IPS-15b (cell line): ENCODE measurements around the gene WNT7B.

ENCODE experiments used
- H3K27me3 ChIP-seq: one replicate; pipeline ENCODE4 v1.6.1; 2013; ENCODE audit warnings: low read length; ENCODE audit not compliant: control insufficient read depth, insufficient read depth
- H3K36me3 ChIP-seq: one replicate; pipeline ENCODE4 v1.6.1; 2013; ENCODE audit warnings: low read length; ENCODE audit not compliant: control insufficient read depth, insufficient read depth
- H3K4me1 ChIP-seq: one replicate; pipeline ENCODE4 v1.6.1; 2013; ENCODE audit warnings: mild to moderate bottlenecking, low read length; ENCODE audit not compliant: control insufficient read depth, insufficient read depth
- H3K4me3 ChIP-seq: one replicate; pipeline ENCODE4 v1.5.1; 2013; ENCODE audit warnings: low read depth, low read length
- H3K9ac ChIP-seq: one replicate; pipeline ENCODE4 v1.6.1; 2013; ENCODE audit warnings: low read depth, mild to moderate bottlenecking, low read length
- H3K9me3 ChIP-seq: one replicate; pipeline ENCODE4 v1.6.1; 2013; ENCODE audit warnings: mild to moderate bottlenecking, low read length; ENCODE audit not compliant: control insufficient read depth, insufficient read depth

Gene WNT7B

DNA sequence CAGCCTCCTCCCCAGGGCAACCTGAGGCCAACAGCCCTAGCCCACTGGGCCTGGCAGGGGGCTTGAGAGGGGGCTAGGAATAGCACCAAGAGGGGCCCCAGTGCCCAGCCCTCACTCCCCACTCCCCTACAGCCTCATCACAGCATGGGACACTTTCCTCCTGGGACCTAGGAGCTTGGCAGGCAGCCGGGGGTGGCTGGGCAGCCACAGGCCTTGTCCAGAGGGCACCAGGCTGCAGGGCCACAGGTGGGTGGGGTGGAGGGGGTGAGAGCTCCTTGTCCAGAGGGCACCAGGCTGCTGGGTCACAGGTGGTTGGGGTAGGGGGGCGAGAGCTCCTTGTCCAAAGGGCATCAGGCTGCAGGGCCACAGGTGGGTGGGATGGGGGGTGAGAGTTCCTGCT is 61.8 kb downstream of the WNT7B start:
- no peak overlapping the region for H3K4me3 ChIP-seq
- H3K36me3 ChIP-seq = no peaks in the 10 kb centered on the region
- H3K9me3 ChIP-seq = no peaks in the 10 kb centered on the region
- H3K4me1 ChIP-seq = no peaks in the 10 kb centered on the region
- H3K9ac ChIP-seq = no peak overlapping the region
- no peaks in the 10 kb centered on the region for H3K27me3 ChIP-seq

DNA sequence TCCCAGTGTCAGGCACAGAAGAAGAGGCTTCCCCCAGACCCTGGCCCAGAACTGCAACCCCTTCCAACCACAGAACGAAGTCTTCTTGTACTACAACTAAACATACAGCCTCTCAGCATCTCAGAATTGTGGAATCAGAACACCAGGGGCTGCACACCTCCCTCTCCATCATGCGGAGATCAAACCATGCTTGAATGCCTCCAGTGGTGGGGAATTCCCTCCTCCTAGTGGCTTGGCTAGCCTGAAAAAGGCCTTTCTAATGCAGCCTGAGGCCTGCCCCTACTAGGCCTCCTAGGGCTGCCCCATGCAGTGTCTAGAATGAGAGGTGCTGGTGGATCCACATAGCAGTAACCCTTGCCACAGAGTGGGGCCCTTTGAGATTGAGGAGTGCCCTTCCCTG is 62.7 kb downstream of the WNT7B start:
- Histone ChIP-seq H3K27me3 (no peaks in the 10 kb centered on the region), H3K4me1 (no peaks in the 10 kb centered on the region), H3K9me3 (no peaks in the 10 kb centered on the region), H3K4me3 (no peak overlapping the region), H3K36me3 (no peaks in the 10 kb centered on the region), H3K9ac (no peak overlapping the region)

DNA sequence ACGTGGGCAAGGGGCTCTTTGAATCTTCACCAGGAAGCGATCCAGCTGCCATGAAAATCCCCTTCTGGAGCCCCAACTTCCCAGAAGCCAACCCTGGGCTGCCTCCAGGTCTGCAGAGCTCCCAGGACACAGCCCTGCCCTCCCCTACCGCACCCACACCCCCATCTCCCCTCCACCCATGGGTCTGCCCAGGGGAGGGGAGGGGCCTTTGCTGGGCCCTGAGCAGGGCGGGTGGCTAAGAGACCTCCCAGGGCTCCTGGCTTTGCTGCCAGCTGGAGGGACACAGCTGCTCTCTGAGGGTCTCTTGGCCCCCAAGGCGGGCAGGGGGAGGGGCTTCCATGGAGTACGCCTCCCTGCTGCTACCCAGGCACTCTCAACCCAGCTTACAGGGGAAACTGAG is 64.1 kb downstream of the WNT7B start:
- Histone ChIP-seq H3K9ac (no peak overlapping the region), H3K9me3 (no peaks in the 10 kb centered on the region), H3K27me3 (no peaks in the 10 kb centered on the region), H3K36me3 (no peaks in the 10 kb centered on the region), H3K4me1 (no peaks in the 10 kb centered on the region), H3K4me3 (no peak overlapping the region)

DNA sequence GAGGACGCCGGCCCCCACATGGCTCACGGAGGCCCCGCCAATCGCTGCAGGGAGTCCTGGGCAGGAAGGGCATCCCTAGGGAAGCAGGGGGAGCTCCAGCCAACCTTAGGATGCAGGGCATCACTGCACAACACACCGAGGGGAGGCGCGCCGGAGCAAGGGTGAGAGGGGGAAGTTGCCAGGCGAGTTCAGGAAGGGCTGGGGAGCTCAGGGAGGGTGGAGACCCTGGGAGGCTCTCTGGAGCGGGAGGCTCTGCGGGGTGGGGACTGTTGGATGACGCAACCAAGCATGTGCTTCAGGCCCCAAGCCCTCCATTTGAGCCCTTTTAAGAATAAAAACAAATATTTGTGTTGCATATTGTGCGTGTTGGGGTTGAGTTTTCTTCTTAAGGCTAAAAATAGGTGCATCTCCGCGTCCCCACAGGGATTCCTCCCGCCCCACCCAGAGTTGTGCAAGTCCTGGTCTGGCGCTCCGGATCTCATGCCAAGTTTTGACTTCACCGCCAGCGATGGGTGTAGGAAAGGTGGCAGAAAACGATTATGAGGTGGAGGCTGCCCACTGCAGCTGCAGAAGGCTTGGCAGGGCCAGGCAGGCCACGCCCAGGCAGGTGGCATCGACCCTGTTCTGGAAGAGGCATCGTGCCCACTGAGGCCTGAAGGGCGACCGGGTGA is 65.2 kb downstream of the WNT7B start:
- Histone ChIP-seq H3K36me3 (no peaks in the 10 kb centered on the region), H3K9me3 (no peaks in the 10 kb centered on the region), H3K4me1 (no peaks in the 10 kb centered on the region), H3K9ac (no peak overlapping the region), H3K4me3 (no peak overlapping the region), H3K27me3 (no peaks in the 10 kb centered on the region)

DNA sequence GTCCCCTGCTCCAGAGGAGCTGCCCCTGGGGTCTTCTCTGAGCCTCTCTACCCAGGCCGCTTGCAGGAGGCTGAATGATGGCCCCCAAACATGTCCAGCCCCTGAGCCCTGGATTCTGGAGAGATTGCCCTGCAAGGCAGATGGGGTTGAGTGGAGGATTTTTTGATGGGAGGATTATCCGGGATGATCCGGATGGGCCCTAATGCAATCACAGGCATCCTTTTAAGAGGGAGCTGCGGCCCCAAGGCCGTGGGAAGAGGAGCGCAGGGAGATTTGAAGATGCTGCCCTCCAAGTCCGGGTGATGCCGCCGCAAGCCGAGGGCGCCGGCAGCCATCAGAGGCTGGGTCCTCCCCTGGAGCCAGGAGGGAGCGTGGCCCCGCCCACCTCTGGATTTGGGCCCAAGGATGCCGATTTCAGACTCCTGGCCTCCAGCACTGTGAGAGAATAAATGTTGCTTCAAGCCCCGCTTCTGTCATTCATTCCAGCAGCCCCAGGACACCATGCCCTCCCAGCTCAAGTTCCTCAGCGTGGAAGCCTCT is 66.0 kb downstream of the WNT7B start:
- H3K27me3 ChIP-seq = no peaks in the 10 kb centered on the region
- H3K4me1 ChIP-seq = no peaks in the 10 kb centered on the region
- H3K9ac ChIP-seq = no peak overlapping the region
- no peaks in the 10 kb centered on the region for H3K9me3 ChIP-seq
- no peak overlapping the region for H3K4me3 ChIP-seq
- H3K36me3 ChIP-seq = no peaks in the 10 kb centered on the region

DNA sequence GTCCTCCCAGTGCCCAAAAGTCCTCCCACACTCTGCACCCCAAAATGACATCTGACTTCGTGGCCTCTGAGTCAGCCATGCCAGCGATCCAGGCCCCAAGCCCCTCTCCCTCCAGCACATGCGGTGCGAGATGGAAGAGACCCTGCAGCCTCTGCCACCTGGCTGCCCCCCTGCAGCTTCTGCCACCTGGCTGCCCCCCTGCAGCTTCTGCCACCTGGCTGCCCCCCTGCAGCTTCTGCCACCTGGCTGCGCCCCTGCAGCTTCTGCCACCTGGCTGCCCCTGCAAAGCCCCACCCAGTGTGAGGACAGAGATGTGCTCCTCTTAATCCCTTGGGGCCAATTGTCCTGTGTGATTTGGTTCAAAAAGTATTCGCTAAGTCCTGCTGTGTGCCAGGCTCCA is 68.0 kb downstream of the WNT7B start:
- H3K36me3 ChIP-seq = no peaks in the 10 kb centered on the region
- no peak overlapping the region for H3K9ac ChIP-seq
- H3K4me1 ChIP-seq = no peaks in the 10 kb centered on the region
- no peak overlapping the region for H3K4me3 ChIP-seq
- no peaks in the 10 kb centered on the region for H3K9me3 ChIP-seq
- H3K27me3 ChIP-seq = no peaks in the 10 kb centered on the region

DNA sequence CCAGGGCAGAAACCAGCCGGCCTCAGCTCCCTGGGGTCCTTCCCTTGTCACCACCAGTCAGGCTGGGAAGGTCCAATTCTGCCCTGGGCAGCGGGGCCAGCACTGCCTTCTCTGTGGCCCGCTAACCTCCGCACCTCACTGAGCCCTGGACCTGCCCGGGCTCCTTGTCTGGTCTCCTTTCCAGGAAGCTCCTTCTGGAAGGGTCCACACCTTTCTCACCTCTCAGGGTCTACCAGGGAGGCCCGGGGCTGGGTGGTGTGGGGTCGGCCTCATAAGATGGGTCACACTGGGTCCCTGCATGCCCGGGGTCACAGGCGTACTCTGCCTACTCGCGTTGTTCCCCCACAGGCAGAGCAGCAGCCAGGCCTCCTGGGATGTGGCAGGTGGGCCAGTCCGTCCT is 69.0 kb downstream of the WNT7B start:
- Histone ChIP-seq H3K4me3 (no peak overlapping the region), H3K36me3 (no peaks in the 10 kb centered on the region), H3K27me3 (no peaks in the 10 kb centered on the region), H3K4me1 (no peaks in the 10 kb centered on the region), H3K9me3 (no peaks in the 10 kb centered on the region), H3K9ac (no peak overlapping the region)

DNA sequence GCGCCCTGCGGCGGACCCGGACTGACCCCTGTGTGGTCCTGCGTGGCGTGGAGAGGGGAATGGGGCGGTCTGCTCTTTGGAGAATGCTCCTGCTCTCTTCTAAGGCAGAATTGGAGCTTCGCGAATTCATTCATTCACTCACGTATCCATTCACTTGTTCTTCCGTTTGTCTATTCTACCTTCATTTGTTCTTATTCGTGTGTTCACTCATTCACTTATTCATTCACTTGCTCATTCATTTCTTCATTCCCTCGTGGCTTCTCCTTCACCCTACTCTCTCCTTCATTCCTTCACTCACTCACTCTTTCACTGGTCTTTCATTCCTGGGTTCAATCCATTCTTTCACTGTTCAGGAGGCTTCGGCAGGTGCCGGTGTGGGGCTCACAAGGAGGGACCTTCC is 69.6 kb downstream of the WNT7B start:
- Histone ChIP-seq H3K36me3 (no peaks in the 10 kb centered on the region), H3K4me1 (no peaks in the 10 kb centered on the region), H3K27me3 (no peaks in the 10 kb centered on the region), H3K4me3 (no peak overlapping the region), H3K9me3 (no peaks in the 10 kb centered on the region), H3K9ac (no peak overlapping the region)

DNA sequence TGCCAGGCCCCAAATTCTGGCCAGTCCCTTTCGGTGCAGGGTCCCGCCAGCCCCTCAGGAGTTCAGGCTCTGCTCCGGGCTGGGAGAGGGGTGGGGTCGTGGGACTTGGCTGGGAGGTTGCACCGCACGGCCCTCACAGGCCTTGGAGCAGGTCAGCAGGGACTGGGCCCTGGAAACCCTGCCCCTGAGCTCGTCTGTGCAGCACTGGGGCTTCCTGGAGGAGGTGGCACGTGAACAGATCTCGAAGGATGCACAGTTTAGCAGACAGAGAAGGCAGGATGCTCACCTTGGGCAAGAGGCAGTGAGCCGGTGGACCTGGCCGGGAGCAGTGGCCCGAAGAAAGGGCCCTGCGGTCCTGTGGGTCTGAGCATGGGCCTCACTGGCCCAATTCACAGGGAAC is 70.0 kb downstream of the WNT7B start:
- Histone ChIP-seq H3K9me3 (no peaks in the 10 kb centered on the region), H3K4me1 (no peaks in the 10 kb centered on the region), H3K36me3 (no peaks in the 10 kb centered on the region), H3K9ac (no peak overlapping the region), H3K4me3 (no peak overlapping the region), H3K27me3 (no peaks in the 10 kb centered on the region)

DNA sequence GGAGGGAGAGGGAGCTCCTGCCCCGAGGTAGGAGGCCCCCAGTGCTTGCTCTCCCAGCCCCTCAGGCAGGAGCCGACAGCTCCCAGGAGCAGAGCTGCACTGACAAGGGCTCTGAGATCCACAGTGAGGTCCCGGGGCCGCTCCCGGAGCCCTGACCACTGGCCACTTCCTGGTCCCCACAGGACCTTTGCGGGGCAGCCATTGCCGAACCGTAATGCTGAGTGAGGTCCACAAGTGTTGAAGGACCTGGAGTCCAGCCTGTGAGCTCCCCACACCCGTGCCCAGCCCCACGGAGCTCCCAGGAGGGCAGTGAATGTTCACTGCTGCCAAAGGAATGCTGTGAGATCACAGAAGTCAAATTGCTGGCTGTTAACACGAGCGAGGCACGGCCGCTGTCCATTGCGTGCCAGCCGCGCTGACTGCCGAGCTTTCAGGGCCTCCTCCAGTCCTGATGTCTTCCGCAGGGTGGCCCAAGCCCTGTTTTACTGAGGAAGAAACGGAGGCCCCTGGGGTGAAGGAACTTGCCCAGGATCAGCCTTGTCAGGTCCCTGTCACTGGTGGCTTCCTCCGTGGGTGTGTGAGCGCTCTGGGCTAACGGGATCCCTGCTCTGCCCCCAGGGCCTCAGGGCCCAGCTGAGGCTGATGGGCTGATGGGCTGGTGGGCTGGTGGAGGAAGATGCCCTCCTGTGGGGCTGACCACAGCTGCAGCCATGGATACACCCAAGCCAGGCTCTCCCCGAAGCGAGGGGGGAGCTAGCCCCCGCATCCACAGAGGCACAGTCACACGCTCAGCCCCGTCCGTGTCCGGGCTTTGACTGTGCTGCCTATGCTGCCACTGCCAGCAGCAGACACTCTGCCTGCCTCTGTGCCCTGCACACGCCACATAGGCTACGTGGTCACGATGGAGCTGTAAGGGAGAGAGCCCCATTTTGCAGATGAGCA is 70.8 kb downstream of the WNT7B start:
- Histone ChIP-seq H3K27me3 (no peaks in the 10 kb centered on the region), H3K9me3 (no peaks in the 10 kb centered on the region), H3K4me1 (no peaks in the 10 kb centered on the region), H3K36me3 (no peaks in the 10 kb centered on the region), H3K9ac (no peak overlapping the region), H3K4me3 (no peak overlapping the region)

DNA sequence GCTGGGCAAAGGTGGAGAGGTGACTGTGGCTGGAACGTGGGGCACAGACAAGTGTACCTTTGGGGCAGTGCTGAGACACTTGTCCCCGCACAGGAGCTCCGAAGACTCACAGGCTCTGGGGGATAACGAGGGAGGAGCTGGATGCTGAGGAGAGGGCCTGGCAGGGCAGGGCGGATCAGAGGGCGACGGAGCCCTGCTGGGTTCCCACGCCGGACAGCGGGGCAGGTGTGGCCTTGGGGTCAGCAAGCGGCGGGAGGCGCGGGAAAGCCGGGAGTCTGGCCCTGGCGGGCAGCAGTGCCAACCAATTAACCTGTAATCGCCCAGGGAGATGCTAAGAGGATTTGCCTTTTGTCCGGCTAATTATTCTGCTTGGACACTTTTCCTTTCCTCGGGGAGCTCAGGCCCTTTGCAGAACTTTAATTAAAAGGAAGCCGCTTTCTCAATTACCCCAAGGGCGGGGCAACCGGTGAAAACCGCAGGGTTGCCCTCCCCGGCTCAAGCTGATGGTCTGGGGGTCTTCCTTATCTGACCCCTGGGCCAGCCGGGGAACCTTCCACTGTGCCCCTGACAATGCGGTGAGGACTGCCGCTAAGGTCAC is 71.5 kb downstream of the WNT7B start:
- H3K27me3 ChIP-seq = no peaks in the 10 kb centered on the region
- H3K4me1 ChIP-seq = no peaks in the 10 kb centered on the region
- no peaks in the 10 kb centered on the region for H3K36me3 ChIP-seq
- no peak overlapping the region for H3K4me3 ChIP-seq
- H3K9ac ChIP-seq = no peak overlapping the region
- H3K9me3 ChIP-seq = no peaks in the 10 kb centered on the region
